Gastrocnemius medialis (tissue), 4 donors: Measurements from ENCODE around the gene CYTL1.

Experiments used
- CTCF ChIP-seq, 5 experiments: fragments of 450-650 bp in 3 of 5; fragments of 200-600 bp in 2 of 5; sonication (generic) in 2 of 5; IDR thresholded peaks in 4 of 5; conservative IDR thresholded peaks in 1 of 5; 1 replicate in 4 of 5; 2 replicates in 1 of 5; pipeline ENCODE4 v1.5.1; 2016 to 2019; ENCODE audit warnings: antibody characterized with exemption in 5 of 5, mild to moderate bottlenecking in 3 of 5, moderate library complexity in 3 of 5
- POLR2A ChIP-seq, 2 donors: fragments of 450-650 bp; IDR thresholded peaks; one replicate each; pipeline ENCODE4 v1.6.1; 2017; ENCODE audit warnings: antibody characterized with exemption in 2 of 2, mild to moderate bottlenecking in 2 of 2, moderate library complexity in 2 of 2

GRCh38 chr4:4974727-4975126 is 44.5 kb downstream of the CYTL1 start:
- TF ChIP-seq CTCF (IDR thresholded peaks at IDR 0.05 in 4 of 5, conservative IDR thresholded peaks at IDR 0.05 in 1 of 5), result no peak
- TF ChIP-seq POLR2A (IDR thresholded peaks at IDR 0.05), result no peak
